GM19463 (cell line): Measurements from ENCODE around the gene ADAMTS17.

Experiments
- ATAC-seq: cut with Tn5 transposase; IDR thresholded peaks from one replicate; pipeline ENCODE4 v1.9.1; 2021; ENCODE audit warnings: mild to moderate bottlenecking, moderate library complexity; ENCODE audit not compliant: unreplicated experiment

The ADAMTS17 gene

GRCh38 chr15:100114100-100114499 is 227.7 kb downstream of the ADAMTS17 start:
- ATAC-seq: no peak

- ATAC-seq: no peak
Observed at GRCh38 chr15:100113351-100114080, 228.3 kb downstream of the ADAMTS17 start.

GRCh38 chr15:100112636-100113305 is 229.0 kb downstream of the ADAMTS17 start:
- no peak for ATAC-seq

GRCh38 chr15:100112061-100112420 is 229.7 kb downstream of the ADAMTS17 start:
- ATAC-seq: no peak

GRCh38 chr15:100111125-100112060 is 230.4 kb downstream of the ADAMTS17 start:
- no peak for ATAC-seq

- ATAC-seq: no peak
Observed at GRCh38 chr15:100109486-100110035, 232.2 kb downstream of the ADAMTS17 start.

GRCh38 chr15:100108846-100109245 is 232.9 kb downstream of the ADAMTS17 start:
- ATAC-seq: no peak

GRCh38 chr15:100108346-100108745 is 233.4 kb downstream of the ADAMTS17 start:
- no peak for ATAC-seq

GRCh38 chr15:100107606-100108225 is 234.1 kb downstream of the ADAMTS17 start:
- ATAC-seq: no peak

GRCh38 chr15:100107151-100107550 is 234.6 kb downstream of the ADAMTS17 start:
- ATAC-seq: no peak

- ATAC-seq: no peak
Observed at GRCh38 chr15:100106732-100107131, 235.0 kb downstream of the ADAMTS17 start.

- no peak for ATAC-seq
Observed at GRCh38 chr15:100105101-100105500, 236.7 kb downstream of the ADAMTS17 start.

- no peak for ATAC-seq
Observed at GRCh38 chr15:100104245-100104644, 237.5 kb downstream of the ADAMTS17 start.

- no peak for ATAC-seq
Observed at GRCh38 chr15:100103828-100104227, 237.9 kb downstream of the ADAMTS17 start.

GRCh38 chr15:100101426-100102089 is 240.2 kb downstream of the ADAMTS17 start:
- no peak for ATAC-seq

- ATAC-seq: no peak
Observed at GRCh38 chr15:100100926-100101325, 240.8 kb downstream of the ADAMTS17 start.

GRCh38 chr15:100099976-100100375 is 241.8 kb downstream of the ADAMTS17 start:
- ATAC-seq: no peak

GRCh38 chr15:100098705-100099104 is 243.1 kb downstream of the ADAMTS17 start:
- ATAC-seq: no peak

GRCh38 chr15:100097342-100098127 is 244.2 kb downstream of the ADAMTS17 start:
- no peak for ATAC-seq
